A172 (cell line): ENCODE data around the gene WDR53. TPM values are rescaled to one million over a fixed set of nuclear protein-coding genes. Genes with fewer than 3 reads are reported as not detected.
"Not testable (repeated sequence)": the region's sequence is repeated elsewhere in the genome, so short reads cannot be mapped to it uniquely, and the experiment has no call there.

Experiments used
- DNase-seq: peaks from one replicate; pipeline ENCODE4 v3.0.0-alpha.2; 2015; ENCODE audit warnings: low spot score
- total RNA-seq: library from RNA; depleted of rRNA; stranded (reverse); fragments of >200 nt; shearing (Covaris generic); gene quantifications from 2 replicates; pipeline ENCODE4 v1.2.3, GENCODE V29; 2014; rRNA removed

WDR53 gene
- 12.8 and 13.9 TPM in 2 replicates for total RNA-seq

DNA sequence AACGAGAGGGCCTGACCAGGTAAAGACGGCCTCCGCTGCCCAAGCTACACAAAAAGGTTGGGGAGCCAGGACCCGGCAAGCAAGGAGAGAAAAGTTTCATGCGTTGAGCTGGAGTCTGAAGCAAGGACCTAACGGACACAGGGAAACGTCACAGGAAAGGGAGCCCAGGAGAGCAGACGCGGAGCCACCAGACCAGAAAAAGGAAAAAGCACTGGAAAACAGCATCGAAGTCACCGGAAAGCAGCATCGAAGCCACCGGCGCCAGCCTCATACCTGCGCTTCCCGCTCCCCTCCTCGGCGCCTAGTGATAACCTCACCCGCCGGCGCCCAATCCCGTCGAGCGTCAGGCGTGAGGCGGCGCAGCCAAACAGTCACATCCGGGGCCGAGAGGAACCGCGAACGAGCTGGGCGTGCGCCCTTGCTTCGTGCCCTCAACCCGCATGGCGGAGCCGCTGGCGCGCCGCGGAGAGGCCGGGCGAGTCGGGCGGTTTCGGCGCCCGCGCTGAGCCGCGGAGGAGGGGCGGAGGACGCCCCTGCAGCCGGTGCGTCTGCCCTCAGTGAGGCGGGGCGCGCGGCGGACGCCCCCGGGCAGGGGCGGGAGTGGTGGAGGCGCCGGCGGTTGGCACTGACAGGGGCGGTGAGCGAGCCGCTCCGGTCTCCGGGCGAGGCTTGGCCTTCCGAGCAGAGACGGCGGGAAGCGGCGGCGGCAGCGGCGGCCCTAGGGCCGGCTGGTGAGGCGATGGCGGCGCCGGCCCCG lies at the start of gene WDR53, which contains the start of gene FBXO45:
Gene WDR53 (minus strand): TSS at position 309 of the 757 bp plus-strand sequence. CDS start 7,079 bp downstream, outside the sequence.
Gene FBXO45 (plus strand): TSS at position 415 of the 757 bp plus-strand sequence. CDS start 325 bp downstream, at position 740.
- peak; percentile 90 for DNase-seq

DNA sequence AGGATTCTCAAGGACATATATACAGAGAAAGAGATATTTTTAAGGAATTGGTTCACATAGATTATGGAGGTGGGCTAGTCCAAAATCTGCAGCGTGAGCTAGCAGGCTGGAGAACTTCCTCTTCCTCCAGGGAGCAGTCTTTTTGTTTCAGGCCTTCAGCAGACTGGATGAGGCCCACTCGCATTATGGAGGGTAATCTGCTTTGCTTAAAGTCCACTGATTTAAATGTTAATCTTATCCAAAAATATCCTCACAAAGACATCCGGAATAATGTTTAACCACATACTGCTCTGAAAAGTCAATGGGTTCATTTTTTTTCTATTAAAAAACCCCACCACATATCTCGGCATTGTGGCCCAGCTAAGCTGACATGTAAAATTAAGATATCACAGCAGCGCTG lies 48.9 kb upstream of the WDR53 start:
- DNase-seq = no peak

GRCh38 chr3:196615234-196615633 lies 46.9 kb upstream of the WDR53 start:
- DNase-seq = not testable (repeated sequence)

DNA sequence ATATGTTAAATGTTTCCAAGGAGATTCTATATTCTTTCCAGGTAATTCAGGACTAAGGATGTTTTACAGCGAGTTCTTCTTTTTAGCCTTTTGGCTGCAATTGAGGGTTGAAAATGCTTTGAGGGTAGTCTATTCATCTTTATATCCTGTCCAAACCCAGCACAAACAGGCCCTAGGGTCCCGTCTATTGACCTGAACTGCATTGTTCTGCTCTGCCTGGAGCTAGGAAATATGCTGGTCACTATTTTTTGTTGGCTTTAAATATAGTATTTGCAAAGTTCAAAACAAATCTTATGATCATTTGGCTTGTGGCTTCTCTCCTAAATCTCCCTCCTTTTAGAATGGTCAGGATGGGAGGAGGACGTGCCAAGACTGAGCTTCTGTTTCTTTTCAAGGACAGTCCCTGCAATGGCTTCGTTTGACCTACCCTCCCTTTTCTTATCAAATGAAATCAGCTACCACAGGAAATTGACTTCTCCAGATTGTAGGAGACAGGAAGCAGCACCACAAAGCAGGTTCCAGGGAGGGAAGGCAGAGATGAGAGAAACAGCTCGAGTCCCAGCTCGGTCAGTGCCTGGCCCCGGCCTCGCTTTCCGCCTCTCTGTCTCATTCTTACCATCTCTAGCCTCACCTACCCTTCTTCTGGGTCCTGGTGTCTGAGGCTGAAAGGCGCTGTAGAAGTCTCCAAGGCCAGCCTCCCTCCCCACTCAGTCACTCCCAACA lies 43.6 kb upstream of the WDR53 start:
- no peak for DNase-seq

- DNase-seq = no peak
Observed at GRCh38 chr3:196609805-196610515, 41.6 kb upstream of the WDR53 start.

GRCh38 chr3:196609343-196609775 lies 41.0 kb upstream of the WDR53 start:
- peak; percentile 75 for DNase-seq

GRCh38 chr3:196608693-196609092 lies 40.3 kb upstream of the WDR53 start:
- no peak for DNase-seq

DNA sequence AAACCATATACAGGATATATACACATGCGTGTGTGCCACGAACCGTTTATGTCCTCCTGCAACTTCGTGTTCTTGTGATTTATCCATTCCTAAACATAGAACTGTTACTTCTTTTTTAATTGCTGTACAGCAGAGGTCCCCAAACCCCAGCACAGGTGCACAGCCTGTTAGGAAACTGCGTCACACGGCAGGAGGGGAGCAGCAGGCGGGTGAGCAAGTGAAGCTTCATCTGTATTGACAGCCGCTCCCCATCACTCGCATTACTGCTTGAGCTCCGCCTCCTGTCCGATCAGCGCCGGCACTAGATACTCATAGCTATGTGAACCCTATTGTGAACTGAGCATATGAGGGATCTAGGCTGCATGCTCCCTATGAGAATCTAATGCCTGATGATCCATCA lies 36.2 kb upstream of the WDR53 start:
- DNase-seq = no peak

DNA sequence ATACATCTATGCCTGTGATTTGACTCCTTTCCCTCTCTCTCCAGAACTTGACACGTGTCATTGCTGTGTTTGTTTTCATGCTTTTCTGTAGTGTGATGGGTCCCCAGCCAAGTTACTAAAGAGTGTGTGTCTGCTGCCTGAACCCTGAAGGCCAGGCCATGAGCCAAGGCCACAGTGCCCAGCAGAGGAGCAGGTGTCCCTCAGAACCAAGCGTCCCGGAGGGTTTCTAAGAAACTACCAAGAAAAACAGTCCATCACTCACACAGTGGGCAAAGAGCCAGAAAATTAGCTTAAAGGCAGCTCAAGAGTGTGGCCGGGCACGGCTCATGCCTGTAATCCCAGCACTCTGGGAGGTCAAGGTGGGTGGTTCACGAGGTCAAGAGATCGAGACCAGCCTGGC lies 35.3 kb upstream of the WDR53 start:
- DNase-seq = no peak

DNA sequence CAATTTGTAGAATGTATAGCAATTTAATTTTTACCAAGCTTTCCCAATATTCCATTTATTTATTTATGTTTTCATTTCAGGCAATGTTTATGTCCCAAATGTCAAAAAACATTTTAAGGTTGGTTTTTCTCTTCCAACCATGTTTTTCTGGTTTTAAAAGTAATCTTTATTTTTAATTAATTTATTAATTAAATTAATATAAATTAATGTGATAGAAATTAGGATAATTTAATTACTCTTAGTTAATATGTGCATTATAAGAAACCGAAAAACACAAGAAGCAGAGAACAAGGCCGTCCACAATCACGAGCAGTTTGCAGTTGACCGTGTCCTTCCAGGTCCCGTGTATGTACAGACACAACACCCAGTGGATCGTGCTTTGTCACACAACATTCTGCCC lies 34.3 kb upstream of the WDR53 start:
- no peak for DNase-seq

- no peak for DNase-seq
Observed at GRCh38 chr3:196600359-196600758, 32.0 kb upstream of the WDR53 start.

GRCh38 chr3:196599734-196600128 lies 31.4 kb upstream of the WDR53 start:
- no peak for DNase-seq

GRCh38 chr3:196597971-196598733 lies 29.8 kb upstream of the WDR53 start:
- DNase-seq = not testable (repeated sequence)

DNA sequence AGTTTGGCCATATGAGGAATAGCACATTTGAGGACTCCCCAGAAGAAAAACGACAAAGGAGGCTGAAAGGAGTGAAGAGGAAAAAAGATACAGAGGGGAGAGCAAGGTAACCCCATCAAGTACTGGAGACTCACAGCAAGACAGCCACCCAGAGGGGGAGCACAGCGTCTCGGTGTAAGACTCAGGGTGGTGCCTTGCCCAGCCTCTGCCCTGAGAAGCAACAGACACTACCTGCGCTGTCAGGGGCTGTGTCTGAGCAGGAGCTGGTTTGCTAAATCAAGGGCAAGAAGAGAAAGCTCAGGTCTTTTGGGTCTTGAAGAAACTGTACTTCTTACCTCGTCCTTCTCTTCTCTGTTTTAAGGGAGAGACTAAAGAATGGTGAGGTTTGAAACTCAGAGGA lies 28.0 kb upstream of the WDR53 start:
- DNase-seq = no peak

- no peak for DNase-seq
Observed at GRCh38 chr3:196590279-196590678, 21.9 kb upstream of the WDR53 start.

- DNase-seq = no peak
Observed at GRCh38 chr3:196585044-196585757, 16.8 kb upstream of the WDR53 start.

GRCh38 chr3:196572389-196572788 lies 4.0 kb upstream of the WDR53 start:
- DNase-seq = no peak

GRCh38 chr3:196570332-196570731 lies 2.0 kb upstream of the WDR53 start:
- DNase-seq = not testable (repeated sequence)

DNA sequence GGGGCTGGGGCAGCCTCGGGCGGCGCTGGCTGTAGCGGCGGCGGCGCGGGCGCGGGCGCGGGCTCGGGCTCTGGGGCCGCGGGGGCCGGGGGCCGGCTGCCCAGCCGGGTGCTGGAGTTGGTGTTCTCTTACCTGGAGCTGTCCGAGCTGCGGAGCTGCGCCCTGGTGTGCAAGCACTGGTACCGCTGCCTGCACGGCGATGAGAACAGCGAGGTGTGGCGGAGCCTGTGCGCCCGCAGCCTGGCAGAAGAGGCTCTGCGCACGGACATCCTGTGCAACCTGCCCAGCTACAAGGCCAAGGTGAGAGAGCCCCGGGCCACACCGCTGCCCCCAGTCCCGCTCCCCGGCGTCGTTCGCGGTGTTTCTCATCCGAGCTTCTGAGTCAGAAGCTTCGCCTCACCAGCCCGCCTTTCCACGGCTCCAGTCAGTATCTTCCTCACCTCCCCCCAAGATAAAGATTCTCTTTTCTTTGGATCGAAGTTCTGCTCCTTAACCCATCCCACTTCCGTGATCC lies 706 bp upstream of the WDR53 start:
- DNase-seq = peak; percentile 32

GRCh38 chr3:196563721-196564225 lies 4.6 kb downstream of the WDR53 start:
- peak; percentile 83 for DNase-seq
